G401.6 (cell line): ENCODE measurements around the gene ST6GAL1.
"Not testable (repeated sequence)": the region's sequence is repeated elsewhere in the genome, so short reads cannot be mapped to it uniquely, and the experiment has no call there.

ENCODE experiments used
- FAIRE-seq: peaks from 2 replicates; lab custom pipeline; 2012; peaks lifted over from hg19 to GRCh38; lab: Jason Lieb, UNC

ST6GAL1 gene

DNA sequence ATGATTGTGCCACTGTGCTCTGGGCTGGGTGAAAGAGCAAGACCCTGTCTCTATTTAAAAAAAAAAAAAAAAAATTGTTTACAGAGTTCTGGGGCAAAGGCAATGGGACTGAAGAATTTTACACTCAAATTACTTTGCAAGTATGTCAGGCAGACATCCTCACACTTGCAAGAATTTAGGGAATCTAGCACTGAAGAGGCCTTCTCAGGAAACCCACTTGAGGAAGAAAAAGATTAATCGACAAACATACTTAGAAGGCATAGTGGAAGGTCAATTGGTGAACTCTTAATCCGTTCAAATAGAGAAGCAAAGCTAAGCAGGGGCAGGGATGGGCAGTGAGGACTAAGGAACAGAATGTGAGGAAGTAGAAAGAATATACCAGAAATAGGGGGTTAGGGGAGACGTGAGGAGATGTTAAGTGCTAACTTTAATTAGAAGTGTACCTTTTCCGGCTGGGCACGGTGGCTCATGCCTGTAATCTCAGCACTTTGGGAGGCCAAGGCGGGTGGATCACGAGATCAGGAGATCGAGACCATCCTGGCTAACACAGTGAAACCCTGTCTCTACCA is 15.0 kb downstream of the ST6GAL1 start:
- no peak for FAIRE-seq

DNA sequence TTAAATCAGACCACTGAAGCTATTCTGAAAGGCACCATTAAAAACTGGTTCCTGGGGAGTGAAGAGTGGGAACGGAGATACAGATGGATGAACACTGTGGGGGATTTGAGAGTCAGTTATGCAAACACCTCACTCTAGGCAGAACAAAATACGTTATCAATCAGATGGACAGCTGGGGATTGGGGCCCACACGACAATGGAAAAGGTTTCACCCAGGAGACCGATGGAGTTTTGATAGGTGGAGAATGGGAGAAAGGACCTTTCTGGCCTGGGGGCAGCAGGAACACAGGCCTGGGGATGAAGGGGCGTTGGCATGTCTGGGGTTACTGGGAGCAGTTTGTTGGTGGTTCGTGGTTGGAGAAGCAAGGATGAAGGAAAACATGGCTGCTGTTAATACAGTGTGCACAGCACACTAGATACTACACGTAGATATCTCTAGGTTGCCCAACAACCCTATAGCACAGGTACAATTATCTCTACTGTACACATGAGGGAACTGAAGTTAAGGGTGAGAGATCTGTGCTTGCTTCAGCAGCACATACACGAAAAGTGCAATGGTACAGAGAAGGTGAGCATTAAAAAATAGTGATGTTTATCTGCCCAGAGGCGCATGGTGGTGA is 16.5 kb downstream of the ST6GAL1 start:
- no peak for FAIRE-seq

DNA sequence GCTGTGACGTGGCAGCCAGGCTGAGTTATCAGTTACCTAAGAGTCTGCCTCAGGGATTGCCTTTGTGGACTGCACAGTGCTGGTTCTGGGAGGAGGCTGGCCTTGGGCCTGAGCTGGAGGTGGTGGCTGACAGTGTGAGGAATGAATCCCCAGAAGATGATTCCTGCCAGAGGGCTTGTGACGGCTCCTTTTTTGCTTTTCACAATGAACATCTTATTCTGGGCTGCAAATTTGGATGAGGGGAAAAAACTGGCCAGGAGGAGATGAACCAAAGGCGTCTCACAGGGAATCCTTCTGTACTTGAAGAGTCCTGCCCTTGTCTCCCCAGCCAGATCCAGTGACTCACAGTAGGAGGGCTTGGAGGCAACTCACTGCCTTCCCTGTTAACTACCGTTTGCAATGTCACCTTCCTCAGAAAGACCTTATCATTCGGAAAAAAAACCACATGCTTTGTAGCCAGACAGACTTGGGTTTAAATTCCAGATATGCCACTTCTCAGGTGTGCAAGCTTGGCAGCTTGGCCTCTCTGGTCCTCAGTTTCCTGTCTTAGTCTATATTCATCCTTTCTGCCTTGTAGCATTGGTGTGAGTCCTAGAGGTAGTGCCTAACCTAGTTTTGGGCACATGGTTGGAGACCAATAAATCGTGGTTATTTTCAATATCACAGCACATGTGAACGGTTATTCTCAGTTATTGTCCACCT is 19.1 kb downstream of the ST6GAL1 start:
- no peak for FAIRE-seq

DNA sequence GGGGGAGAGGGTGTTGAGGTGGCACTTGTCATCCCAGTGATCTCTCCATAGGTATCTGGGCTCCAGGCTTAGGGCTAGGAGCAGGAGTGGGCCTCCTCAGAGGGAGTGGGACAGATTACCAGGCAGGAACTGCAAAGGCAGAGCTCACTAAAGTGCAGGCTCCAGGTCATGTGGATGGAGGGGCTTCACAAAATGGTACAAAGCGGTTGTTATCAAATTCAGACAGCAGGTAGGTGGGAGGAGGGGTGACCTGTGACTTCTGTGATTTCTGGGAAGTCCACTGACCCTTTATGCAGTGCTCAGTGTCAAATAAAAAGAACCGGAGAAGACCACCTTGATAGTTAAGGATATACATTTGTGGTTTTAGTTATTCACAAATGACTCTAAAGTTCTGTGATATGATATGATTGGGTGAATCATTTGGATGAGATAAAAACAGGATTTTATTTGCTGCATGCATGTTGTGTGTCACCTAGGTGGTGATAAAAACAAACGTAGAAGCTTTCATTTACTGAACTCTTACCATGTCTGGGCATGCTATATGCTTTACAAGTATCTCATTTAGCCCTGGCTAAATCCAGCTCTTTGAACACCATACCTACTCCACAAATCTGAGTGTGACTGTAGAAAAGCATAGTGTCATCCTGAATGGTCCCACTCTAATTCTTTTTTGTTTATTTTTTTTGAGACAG is 20.2 kb downstream of the ST6GAL1 start:
- FAIRE-seq, result no peak

DNA sequence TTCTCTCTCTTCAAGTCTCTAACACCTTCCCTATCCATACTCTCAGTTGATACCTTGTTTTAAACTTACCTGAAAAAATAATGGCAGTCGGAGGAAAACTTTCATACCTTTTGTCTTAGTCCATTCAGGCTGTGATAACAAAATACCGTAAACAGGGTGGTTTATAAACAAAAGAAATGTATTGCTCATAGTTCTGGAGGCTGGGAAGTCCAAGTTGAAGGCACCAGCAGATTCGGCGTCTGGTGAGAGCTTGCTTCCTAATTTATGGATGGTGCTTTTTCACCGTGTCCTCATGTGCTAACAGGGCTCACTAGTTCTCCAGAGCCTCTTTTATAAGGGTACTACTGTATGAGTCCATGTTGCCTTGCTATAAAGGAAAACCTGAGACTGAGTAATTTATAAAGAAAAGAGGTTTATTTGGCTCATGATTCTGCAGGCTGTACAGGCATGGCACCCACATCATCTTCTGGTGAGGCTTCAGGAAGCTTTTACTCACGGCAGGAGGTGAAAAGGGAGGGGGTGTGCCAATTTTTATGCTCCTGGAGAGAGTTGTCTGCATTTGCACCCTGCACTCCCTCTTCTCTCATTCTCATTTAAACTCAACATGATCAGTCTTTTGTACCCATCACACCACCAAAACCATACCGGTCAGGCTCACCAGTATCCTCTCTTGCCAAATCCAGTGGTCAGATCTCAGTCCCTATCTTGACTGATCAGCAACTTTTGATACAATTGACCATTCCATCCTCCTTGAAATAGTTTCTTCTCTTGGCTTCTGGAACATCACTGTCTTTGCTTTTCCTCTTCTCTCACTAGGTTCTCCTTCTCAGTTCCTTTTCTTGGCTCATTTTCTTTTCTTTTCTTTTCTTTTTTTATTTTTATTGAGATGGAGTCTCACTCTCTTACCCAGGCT is 21.6 kb downstream of the ST6GAL1 start:
- FAIRE-seq, result no peak

DNA sequence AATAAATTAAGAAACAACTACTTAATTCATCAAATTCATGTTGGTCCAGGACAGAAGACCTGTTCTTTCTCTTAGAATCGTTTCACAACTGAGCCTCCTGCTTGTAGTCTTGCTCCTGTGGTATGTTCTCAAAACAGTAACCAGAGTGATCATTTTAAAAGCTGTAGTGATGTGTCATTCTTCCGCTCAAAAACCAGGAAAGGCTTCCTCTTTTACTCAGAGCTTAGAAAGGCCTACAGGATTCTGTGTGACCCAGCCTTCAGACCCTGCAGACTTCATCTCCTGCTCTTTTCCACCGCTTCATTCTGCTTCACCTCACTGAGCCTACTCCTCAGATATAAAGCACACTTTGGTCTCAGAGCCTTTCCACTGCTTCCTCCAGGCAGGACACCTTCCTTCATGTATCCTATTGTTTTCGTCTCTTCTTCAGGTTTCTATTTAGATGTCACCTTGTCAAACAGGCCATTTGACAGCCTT is 22.7 kb downstream of the ST6GAL1 start:
- no peak for FAIRE-seq

DNA sequence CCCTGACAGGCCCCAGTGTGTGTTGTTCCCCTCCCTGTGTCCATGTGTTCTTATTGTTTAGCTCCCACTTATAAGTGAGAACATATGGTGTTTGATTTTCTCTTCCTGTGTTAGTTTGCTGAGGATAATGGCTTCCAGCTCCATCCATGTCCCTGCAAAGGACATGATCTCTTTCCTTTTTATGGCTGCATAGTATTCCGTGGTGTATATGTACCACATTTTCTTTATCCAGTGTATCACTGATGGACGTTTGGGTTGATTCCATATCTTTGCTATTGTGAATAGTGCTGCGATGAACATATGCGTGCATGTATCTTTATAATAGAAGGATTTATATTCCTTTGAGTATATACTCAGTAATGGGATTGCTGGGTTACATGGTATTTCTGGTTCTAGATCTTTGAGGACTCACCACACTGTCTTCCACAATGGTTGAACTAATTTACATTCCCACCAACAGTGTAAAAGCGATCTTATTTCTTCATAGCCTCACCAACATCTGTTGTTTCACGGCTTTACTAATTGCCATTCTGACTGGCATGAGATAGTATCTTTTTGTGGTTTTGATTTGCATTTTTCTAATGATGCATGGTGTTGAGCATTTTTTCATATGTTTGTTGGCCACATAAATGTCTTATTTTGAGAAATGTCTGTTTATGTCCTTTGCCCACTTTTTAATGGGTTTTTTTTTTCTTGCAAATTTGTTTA is 23.8 kb downstream of the ST6GAL1 start:
- FAIRE-seq, result not testable (repeated sequence)

DNA sequence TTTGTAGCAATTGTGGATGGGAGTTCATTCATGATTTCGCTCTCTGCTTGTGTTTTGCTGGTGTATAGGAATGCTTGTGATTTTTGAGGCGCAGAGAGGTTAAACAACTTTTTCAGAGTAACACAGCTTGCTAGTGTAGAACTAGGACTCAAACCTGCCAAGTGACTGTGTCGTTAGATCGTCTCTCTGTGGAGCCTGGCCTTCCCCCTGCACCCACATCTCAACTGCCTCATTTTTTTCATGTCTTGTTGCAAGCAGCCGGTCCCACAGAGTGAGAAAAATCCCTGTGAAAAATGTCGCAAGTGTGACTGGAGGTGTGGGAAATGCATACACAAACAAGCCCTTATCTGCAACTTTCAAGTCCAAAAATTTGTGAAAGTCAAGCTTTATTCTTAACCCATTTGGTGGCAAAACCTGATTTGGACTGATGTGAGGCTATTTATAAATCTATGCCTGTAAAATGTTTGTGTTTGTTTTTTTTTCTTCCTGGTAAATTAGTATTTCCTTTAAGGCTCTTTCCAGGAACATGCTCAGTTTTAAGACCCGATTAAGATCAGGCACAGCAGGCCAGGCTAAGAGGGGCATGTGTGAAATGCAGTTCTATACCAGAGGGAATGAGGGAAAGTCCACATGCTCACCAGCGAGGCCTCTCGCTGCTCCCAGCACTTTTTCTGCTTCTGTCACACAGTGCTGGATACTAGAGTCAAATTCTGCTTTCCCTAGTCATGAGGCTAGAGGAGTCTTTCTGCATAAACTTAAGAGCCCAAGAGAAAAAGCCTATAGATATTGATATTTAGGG is 25.8 kb downstream of the ST6GAL1 start:
- no peak for FAIRE-seq

DNA sequence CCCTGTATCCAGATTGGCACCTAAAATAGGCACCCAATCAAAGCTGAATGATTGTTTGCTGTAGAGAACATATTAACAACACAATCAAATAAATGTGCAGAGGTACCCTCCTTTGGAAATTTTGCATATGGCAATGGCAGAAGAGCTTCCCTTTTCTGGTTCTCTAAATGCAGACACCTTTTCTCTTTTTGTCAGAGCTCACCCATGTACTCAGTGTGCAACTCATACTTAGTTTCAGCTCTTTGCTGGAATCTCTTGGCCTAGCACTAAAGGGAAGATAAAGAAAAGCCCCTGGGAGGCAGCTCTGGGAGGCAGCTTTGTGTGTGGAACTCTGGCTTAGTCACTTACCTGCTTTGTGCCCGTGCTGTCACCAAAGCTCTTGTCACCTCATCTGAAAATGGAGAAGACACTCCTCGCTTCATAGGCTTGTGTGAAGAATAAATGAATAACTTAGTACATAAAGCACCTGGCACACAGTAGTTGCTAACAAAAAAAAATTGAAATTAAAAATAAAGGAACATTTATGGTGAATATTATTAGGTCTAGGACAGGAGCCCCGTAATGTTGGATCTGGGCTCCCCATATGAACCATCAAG is 28.8 kb downstream of the ST6GAL1 start:
- no peak for FAIRE-seq

DNA sequence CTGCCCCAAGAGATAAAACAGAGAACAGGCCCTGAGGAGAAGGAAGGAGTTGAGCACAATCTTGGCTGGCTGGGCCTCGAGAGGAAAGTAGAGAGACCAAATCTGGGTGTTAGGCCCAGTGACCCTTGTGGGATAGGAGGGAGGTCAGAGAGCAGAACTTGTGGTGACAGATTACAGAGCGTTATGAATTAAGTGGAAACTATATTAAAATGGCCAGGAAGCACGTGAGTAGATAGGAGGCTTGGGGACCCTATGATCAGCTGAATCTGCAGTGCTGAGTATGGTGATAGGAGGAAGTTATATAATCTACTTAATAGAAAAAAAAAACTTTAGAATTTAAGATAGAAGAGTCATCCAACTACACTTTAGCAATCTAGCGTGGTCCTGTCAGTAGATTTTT is 30.0 kb downstream of the ST6GAL1 start:
- no peak for FAIRE-seq

DNA sequence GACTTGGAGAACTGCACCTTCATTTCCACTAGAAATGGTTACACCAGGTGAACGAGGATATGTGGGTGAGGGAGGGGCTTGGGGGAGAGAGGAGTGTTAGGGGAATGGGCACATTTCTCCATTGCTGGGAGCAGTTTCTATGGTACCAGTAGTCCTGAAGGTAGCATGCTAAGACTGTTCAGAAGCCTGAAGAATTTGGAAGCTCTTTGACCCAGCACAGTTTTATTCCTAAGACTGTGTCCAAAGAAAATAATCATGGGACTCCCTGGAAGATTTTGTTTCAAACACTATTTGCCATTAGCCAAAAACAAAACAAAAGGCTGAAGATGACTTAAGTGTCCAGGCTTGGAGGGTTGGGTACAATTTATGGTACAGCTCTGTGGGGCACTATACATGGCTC is 32.1 kb downstream of the ST6GAL1 start:
- no peak for FAIRE-seq

DNA sequence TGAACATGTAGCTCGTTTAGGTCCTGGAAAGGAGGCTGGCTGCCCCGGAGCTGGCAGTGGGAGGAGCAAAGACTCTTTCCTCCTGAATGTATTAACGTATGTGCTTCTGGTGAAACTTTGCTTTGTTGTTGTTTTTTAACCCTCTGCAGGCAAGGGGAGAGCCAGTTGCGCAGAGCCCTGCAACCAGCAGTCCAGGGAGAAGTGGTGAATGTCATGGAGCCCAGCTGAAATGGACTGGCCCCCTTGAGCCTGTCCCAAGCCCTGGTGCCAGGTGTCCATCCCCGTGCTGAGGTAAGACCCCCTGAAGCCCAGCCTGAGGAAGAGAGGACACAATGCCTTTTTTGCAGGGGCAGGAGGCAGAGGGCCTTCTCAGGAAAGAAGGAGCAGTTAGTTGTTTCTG is 33.3 kb downstream of the ST6GAL1 start:
- no peak for FAIRE-seq

DNA sequence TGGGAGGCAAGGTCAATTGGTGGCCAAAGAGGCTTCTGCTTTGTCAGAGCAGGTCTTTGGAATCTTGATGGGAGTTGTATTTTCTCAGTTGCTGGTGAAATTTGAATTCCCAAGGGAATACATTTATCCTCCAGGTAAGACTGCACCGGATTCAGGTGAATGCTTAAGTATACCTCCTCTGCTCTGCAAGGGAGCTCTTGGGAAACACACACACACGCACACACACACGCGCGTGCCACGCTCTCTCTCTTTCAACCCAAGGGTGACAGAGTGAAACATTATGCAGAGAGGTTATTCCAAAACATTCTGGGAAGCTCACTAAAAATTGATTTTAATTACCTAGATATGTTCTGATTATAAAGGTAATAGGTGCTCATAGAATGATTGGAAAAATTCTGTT is 33.7 kb downstream of the ST6GAL1 start:
- FAIRE-seq, result no peak

DNA sequence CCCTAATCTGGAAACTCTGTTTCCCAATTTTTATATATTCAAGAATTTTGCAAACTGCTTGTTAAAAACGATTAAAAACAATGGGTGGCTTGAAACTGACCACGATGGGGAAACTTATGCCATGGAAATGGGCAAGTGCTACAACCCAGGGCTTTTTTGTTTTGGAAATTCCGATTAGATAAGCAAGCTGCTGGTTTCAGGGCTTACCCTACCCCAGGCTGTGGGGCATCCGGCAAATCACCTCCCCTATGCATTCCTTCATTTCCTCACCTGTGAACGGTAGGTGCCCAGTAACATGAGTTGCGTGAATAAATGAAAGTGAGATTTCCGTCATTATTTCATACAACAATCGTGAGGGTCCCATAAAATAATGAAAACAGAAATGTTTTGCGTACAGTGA is 34.3 kb downstream of the ST6GAL1 start:
- FAIRE-seq, result no peak

DNA sequence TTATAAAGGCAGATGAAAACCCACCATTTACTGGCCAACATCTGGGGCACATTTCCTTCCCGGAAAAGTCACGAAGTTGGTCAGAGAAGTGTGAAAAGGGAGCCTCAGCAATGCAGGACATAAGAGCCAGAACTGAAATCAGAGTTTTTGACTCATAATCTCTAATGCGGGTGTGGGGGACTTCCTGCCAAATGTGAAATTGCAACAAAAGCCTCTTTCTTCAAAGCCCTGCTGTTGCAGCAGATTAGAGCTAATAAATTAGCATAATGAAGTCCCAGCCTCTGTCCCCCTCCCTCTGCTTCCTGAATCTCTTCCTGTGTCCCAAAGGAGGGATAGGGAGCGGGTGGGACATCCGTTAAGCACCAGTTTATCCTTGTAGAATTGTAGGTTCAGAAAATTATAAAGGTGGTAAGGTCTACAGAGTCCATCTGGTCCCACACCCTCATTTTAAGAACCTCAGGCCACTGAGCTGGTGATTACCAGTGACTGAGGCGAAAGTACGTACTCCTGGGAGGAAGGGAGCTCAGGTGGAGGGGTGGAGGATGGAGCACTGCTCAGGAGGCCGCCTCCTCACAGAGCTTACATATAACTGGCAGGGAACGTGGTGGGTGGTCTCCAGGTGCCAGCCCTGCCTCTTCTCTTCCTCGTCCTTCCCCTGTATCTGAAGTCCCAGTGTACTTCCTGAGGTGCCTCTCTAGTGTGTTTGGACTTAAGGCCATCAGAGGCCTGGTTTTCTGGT is 35.0 kb downstream of the ST6GAL1 start:
- no peak for FAIRE-seq

DNA sequence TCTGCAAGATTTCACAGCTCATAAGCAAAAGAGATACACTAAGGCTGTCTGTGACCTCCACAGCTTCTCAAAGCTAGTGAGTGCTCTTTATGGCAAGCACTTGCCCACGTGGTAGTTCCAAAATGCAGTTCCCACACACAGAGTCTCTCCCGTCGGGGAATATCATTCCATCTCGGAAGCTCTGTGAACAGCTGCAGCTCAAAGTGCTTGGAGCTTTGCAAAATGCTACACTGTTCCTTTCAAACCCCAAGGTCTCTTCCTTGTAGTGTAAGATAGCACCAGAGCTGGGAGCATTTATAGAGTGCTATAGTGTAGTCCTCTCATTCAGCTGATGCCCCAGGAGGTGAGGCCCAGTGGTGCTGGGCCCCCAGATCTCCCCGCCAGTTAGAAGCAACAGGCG is 36.1 kb downstream of the ST6GAL1 start:
- no peak for FAIRE-seq

DNA sequence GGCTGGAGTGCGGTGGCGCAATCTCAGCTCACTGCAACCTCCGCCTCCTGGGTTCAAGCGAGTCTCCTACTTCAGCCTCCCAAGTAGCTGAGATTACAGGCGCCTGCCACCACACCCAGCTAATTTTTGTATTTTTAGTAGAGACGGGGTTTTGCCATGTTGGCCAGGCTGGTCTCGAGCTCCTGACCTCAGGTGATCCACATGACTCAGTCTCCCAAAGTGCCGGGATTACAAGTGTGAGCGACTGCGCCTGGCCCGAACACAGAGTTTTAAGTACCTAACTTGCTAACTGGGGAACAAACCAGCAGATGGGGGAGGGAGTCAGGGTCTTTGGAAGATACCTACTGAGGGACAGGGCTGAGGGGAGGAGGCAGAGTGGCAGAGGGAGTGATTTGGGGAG is 36.9 kb downstream of the ST6GAL1 start:
- FAIRE-seq, result not testable (repeated sequence)

DNA sequence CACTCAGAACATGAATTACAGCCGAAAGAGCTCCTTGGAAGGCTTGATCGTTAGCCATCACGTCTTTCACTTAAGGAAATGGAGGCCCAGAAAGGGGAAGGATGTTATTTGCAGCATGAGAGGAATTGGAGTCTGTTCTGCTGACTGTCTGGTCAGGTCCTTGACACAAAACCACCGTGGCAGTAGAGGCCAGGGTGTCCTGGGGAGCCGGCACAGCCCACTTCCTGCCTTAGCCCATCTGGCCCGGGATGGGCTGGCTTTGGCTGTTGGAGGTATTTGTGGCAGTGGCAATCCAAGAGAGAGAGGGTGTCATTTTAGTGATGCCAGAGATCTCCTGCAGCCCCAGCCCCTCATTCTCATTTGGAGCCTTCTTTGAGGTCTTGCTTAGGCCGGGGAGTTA is 37.4 kb downstream of the ST6GAL1 start:
- no peak for FAIRE-seq

DNA sequence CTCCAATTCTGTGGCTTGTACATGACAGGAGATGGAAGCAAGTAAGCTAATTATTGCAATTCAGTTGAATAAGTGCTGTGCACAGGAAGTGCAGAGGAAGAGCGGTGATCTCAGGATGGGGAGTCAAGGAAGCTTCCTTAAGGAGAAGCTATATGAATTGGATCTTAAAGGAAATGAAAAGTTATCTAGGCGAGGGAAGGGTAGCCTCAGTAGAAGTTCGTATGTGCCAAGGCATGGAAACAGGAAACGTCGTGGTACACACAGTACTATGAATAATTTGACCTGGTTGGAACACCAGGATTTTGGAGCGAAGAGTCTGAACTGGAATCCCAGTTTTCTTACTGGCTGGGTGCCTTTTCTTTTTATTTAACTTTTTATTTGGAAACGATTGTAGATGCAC is 39.3 kb downstream of the ST6GAL1 start:
- FAIRE-seq, result no peak

DNA sequence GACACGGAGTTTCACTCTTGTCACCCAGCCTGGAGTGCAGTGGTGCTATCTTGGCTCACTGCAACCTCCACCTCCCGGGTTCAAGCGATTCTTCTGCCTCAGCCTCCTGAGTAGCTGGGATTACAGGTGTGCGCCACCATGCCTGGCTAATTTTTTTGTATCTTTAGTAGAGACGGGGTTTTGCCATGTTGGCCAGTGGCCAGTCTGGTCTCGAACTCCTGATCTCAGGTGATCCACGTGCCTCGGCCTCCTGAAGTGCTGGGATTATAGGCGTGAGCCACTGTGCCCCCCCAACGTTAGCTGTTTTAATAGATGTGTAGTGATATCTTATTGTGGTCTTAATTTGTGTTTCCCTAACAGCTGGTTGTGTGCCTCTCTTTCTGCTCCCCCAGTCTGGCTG is 40.8 kb downstream of the ST6GAL1 start:
- FAIRE-seq, result not testable (repeated sequence)
